Activated CD4-positive, alpha-beta T cell treated with anti-CD3 and anti-CD28 coated beads, Interleukin-2, amount 50 U/mL, for 24 hours (primary cell): Measurements from ENCODE around the gene EPHA1.
"Not testable (repeated sequence)": the region's sequence is repeated elsewhere in the genome, so short reads cannot be mapped to it uniquely, and the experiment has no call there.

ENCODE experiments used
- DNase-seq, 2 donors: peaks; one replicate each; pipeline ENCODE4 v3.0.0-alpha.2; 2020; ENCODE audit warnings: low read depth in 1 of 2, low spot score in 1 of 2

Gene EPHA1

GRCh38 chr7:143405173-143406001 is 3.3 kb downstream of the EPHA1 start:
- no peak for DNase-seq

- not testable (repeated sequence) for DNase-seq
These were observed 6.4 kb downstream of the EPHA1 start for GRCh38 chr7:143402233-143402632.

- no peak for DNase-seq
These were observed 7.4 kb downstream of the EPHA1 start for GRCh38 chr7:143401265-143401664.

- DNase-seq, result no peak
These were observed 9.0 kb downstream of the EPHA1 start for GRCh38 chr7:143399642-143400041.

- DNase-seq, result no peak
These were observed 9.5 kb downstream of the EPHA1 start for GRCh38 chr7:143399151-143399550.

GRCh38 chr7:143398616-143399015 is 10.0 kb downstream of the EPHA1 start:
- no peak for DNase-seq

GRCh38 chr7:143397710-143398530 is 10.7 kb downstream of the EPHA1 start:
- DNase-seq, result no peak

- DNase-seq, result no peak
These were observed 11.8 kb downstream of the EPHA1 start for GRCh38 chr7:143396625-143397556.

GRCh38 chr7:143396182-143396581 is 12.5 kb downstream of the EPHA1 start:
- no peak for DNase-seq

GRCh38 chr7:143395187-143396149 is 13.2 kb downstream of the EPHA1 start:
- DNase-seq, result no peak

- no peak for DNase-seq
These were observed 13.9 kb downstream of the EPHA1 start for GRCh38 chr7:143394777-143395176.

- no peak for DNase-seq
These were observed 14.6 kb downstream of the EPHA1 start for GRCh38 chr7:143394068-143394467.

- no peak for DNase-seq
These were observed 15.2 kb downstream of the EPHA1 start for GRCh38 chr7:143393267-143394041.

GRCh38 chr7:143392875-143393266 is 15.8 kb downstream of the EPHA1 start:
- no peak for DNase-seq

GRCh38 chr7:143392427-143392826 is 16.2 kb downstream of the EPHA1 start:
- not testable (repeated sequence) for DNase-seq

GRCh38 chr7:143391462-143392404 is 16.9 kb downstream of the EPHA1 start:
- DNase-seq, result no peak

GRCh38 chr7:143390773-143391317 is 17.8 kb downstream of the EPHA1 start:
- DNase-seq, result no peak
